Neural progenitor cell (in vitro differentiated cells): ENCODE measurements around the gene VILL.

Experiments
- EZH2 ChIP-seq: fragments of 200-600 bp; sonication (generic); IDR thresholded peaks from 2 replicates; pipeline ENCODE4 v1.6.1; 2017; ENCODE audit warnings: antibody characterized with exemption, mild to moderate bottlenecking, moderate library complexity
- TF ChIP-seq, protein P1 (sequence below): fragments of 200-600 bp; sonication (generic); IDR thresholded peaks from 2 replicates; pipeline ENCODE4 v1.5.1; 2017; ENCODE audit warnings: antibody characterized with exemption, mild to moderate bottlenecking

DNA sequence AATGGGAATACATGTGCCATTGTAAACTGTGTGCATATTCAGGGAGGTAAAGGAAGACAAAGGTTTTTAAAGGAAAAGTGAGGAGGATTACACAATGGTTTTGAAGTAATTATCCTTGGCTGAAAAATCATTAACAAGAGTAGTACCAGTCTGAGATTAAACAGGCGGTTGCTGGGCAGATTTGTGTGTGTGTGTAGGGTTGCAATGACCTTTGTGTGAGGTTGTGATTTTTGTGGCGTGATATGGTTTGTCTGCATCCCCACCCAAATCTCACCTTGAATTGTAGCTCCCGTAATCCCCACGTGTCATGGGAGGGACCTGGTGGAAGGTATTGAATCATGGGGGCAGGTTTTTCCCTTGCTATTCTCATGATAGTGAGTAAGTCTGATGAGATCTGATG lies 55.4 kb downstream of the VILL start:
- TF ChIP-seq, protein P1, sequence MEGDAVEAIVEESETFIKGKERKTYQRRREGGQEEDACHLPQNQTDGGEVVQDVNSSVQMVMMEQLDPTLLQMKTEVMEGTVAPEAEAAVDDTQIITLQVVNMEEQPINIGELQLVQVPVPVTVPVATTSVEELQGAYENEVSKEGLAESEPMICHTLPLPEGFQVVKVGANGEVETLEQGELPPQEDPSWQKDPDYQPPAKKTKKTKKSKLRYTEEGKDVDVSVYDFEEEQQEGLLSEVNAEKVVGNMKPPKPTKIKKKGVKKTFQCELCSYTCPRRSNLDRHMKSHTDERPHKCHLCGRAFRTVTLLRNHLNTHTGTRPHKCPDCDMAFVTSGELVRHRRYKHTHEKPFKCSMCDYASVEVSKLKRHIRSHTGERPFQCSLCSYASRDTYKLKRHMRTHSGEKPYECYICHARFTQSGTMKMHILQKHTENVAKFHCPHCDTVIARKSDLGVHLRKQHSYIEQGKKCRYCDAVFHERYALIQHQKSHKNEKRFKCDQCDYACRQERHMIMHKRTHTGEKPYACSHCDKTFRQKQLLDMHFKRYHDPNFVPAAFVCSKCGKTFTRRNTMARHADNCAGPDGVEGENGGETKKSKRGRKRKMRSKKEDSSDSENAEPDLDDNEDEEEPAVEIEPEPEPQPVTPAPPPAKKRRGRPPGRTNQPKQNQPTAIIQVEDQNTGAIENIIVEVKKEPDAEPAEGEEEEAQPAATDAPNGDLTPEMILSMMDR, result no peak
- no peak for TF ChIP-seq EZH2
